ENCODE results near the gene KAT14. TPM values are rescaled to one million over a fixed set of nuclear protein-coding genes. Genes with fewer than 3 reads are reported as not detected.
"Not testable (repeated sequence)": the region's sequence is repeated elsewhere in the genome, so short reads cannot be mapped to it uniquely, and the experiment has no call there.

Gene KAT14
- total and polyA plus RNA-seq, 4 donors, result 4.7 to 11.8 (median 6.7) TPM

GRCh38 chr20:18218280-18218679 lies 80.6 kb downstream of the KAT14 start:
- no peak for ATAC-seq (ENCODE audit: low FRiP score)
- Histone ChIP-seq H3K27ac (ENCODE audit: low read depth in 1 of 2, low read length in 2 of 2) (no peak overlapping the region), H3K4me1 (ENCODE audit: control insufficient read depth in 1 of 2, insufficient read depth in 2 of 2, low read length in 2 of 2) (no peaks in the 10 kb centered on the region), H3K9me3 (ENCODE audit: control insufficient read depth, low read length) (no peaks in the 10 kb centered on the region), H3K36me3 (ENCODE audit: control insufficient read depth in 1 of 2, insufficient read depth in 2 of 2, low read length in 1 of 2) (no peaks in the 10 kb centered on the region), H3K27me3 (ENCODE audit: control insufficient read depth in 1 of 2, insufficient read depth in 2 of 2, low read length in 1 of 2) (no peaks in the 10 kb centered on the region), H3K4me3 (ENCODE audit: low read length in 2 of 2) (no peak overlapping the region)
- WGBS, 2 donors, result 79% methylated on average over 6 of the region's 6 CpGs
- intact Hi-C loops (cut with DNase I), result no loop called here
- DNase-seq, result no peak

- ATAC-seq (ENCODE audit: low FRiP score) (no peak), DNase-seq (no peak)
- intact Hi-C loops (cut with DNase I), result no loop called here
- H3K4me1 ChIP-seq (ENCODE audit: control insufficient read depth in 1 of 2, insufficient read depth in 2 of 2, low read length in 2 of 2), result peaks cover 2 to 3% of the 10 kb centered on the region in 2 donors
- 75% methylated on average over 5 of the region's 5 CpGs for WGBS, 2 donors
- no peak overlapping the region for H3K27ac ChIP-seq (ENCODE audit: low read depth in 1 of 2, low read length in 2 of 2)
- no peak overlapping the region for H3K4me3 ChIP-seq (ENCODE audit: low read length in 2 of 2)
- H3K36me3 ChIP-seq (ENCODE audit: control insufficient read depth in 1 of 2, insufficient read depth in 2 of 2, low read length in 1 of 2), result no peaks in the 10 kb centered on the region
- H3K27me3 ChIP-seq (ENCODE audit: control insufficient read depth in 1 of 2, insufficient read depth in 2 of 2, low read length in 1 of 2), result no peaks in the 10 kb centered on the region
- H3K9me3 ChIP-seq (ENCODE audit: control insufficient read depth, low read length), result no peaks in the 10 kb centered on the region
Measured at GRCh38 chr20:18223409-18223808, 85.7 kb downstream of the KAT14 start.

GRCh38 chr20:18224968-18225568 lies 87.4 kb downstream of the KAT14 start:
- H3K9me3 ChIP-seq (ENCODE audit: control insufficient read depth, low read length), result no peaks in the 10 kb centered on the region
- H3K36me3 ChIP-seq (ENCODE audit: control insufficient read depth in 1 of 2, insufficient read depth in 2 of 2, low read length in 1 of 2), result no peaks in the 10 kb centered on the region
- peak overlapping the region in 1 of 2 donors; percentile 42 for H3K27ac ChIP-seq (ENCODE audit: low read depth in 1 of 2, low read length in 2 of 2)
- DNase-seq (peak in 1 of 2 donors; percentile 48), ATAC-seq (ENCODE audit: low FRiP score) (peak; percentile 74)
- peaks cover 2 to 3% of the 10 kb centered on the region in 2 donors for H3K4me1 ChIP-seq (ENCODE audit: control insufficient read depth in 1 of 2, insufficient read depth in 2 of 2, low read length in 2 of 2)
- peak overlapping the region in 1 of 2 donors; percentile 11 for H3K4me3 ChIP-seq (ENCODE audit: low read length in 2 of 2)
- intact Hi-C loops (cut with DNase I), result no loop called here
- WGBS, 2 donors, result 1 to 4% methylated on average over 9 of the region's 9 CpGs
- H3K27me3 ChIP-seq (ENCODE audit: control insufficient read depth in 1 of 2, insufficient read depth in 2 of 2, low read length in 1 of 2), result no peaks in the 10 kb centered on the region

GRCh38 chr20:18225632-18226031 lies 88.0 kb downstream of the KAT14 start:
- DNase-seq, result no peak
- H3K36me3 ChIP-seq (ENCODE audit: control insufficient read depth in 1 of 2, insufficient read depth in 2 of 2, low read length in 1 of 2), result no peaks in the 10 kb centered on the region
- no peak for ATAC-seq (ENCODE audit: low FRiP score)
- H3K4me1 ChIP-seq (ENCODE audit: control insufficient read depth in 1 of 2, insufficient read depth in 2 of 2, low read length in 2 of 2), result peaks cover 2 to 3% of the 10 kb centered on the region in 2 donors
- WGBS, 2 donors, result 3 to 7% methylated on average over 4 of the region's 4 CpGs
- no peaks in the 10 kb centered on the region for H3K9me3 ChIP-seq (ENCODE audit: control insufficient read depth, low read length)
- H3K27me3 ChIP-seq (ENCODE audit: control insufficient read depth in 1 of 2, insufficient read depth in 2 of 2, low read length in 1 of 2), result no peaks in the 10 kb centered on the region
- intact Hi-C loops (cut with DNase I), result no loop called here
- peak overlapping the region in 1 of 2 donors; percentile 42 for H3K27ac ChIP-seq (ENCODE audit: low read depth in 1 of 2, low read length in 2 of 2)
- no peak overlapping the region for H3K4me3 ChIP-seq (ENCODE audit: low read length in 2 of 2)

- H3K27me3 ChIP-seq (ENCODE audit: control insufficient read depth in 1 of 2, insufficient read depth in 2 of 2, low read length in 1 of 2); intact Hi-C loops (cut with DNase I); ATAC-seq (ENCODE audit: low FRiP score); DNase-seq; H3K27ac ChIP-seq (ENCODE audit: low read depth in 1 of 2, low read length in 2 of 2); H3K4me3 ChIP-seq (ENCODE audit: low read length in 2 of 2); H3K4me1 ChIP-seq (ENCODE audit: control insufficient read depth in 1 of 2, insufficient read depth in 2 of 2, low read length in 2 of 2); H3K9me3 ChIP-seq (ENCODE audit: control insufficient read depth, low read length); H3K36me3 ChIP-seq (ENCODE audit: control insufficient read depth in 1 of 2, insufficient read depth in 2 of 2, low read length in 1 of 2): not testable (repeated sequence)
- 93% methylated on average over 17 to 28 of the region's 28 CpGs for WGBS, 2 donors
Measured at GRCh38 chr20:18226741-18227140, 89.1 kb downstream of the KAT14 start.

GRCh38 chr20:18233408-18233943 lies 95.8 kb downstream of the KAT14 start:
- Histone ChIP-seq H3K27me3 (ENCODE audit: control insufficient read depth in 1 of 2, insufficient read depth in 2 of 2, low read length in 1 of 2) (no peaks in the 10 kb centered on the region), H3K9me3 (ENCODE audit: control insufficient read depth, low read length) (no peaks in the 10 kb centered on the region), H3K4me3 (ENCODE audit: low read length in 2 of 2) (no peak overlapping the region), H3K36me3 (ENCODE audit: control insufficient read depth in 1 of 2, insufficient read depth in 2 of 2, low read length in 1 of 2) (no peaks in the 10 kb centered on the region), H3K4me1 (ENCODE audit: control insufficient read depth in 1 of 2, insufficient read depth in 2 of 2, low read length in 2 of 2) (no peaks in the 10 kb centered on the region), H3K27ac (ENCODE audit: low read depth in 1 of 2, low read length in 2 of 2) (no peak overlapping the region)
- no peak for ATAC-seq (ENCODE audit: low FRiP score)
- no peak for DNase-seq
- intact Hi-C loops (cut with DNase I), result no loop called here
- WGBS, 2 donors, result 55 to 58% methylated on average over 3 of the region's 3 CpGs

Other genes with a start within 250 kb of the KAT14 start
- gene SNX5, start 169.1 kb upstream of the KAT14 start, total RNA-seq, result 10 to 100 TPM; 51.2 to 70.9 TPM
- 10 to 100 TPM; 56.1 to 62.5 TPM for gene SNX5, start 169.1 kb upstream of the KAT14 start, polyA plus RNA-seq
- gene MGME1, start 168.8 kb upstream of the KAT14 start, total RNA-seq, result 10 to 100 TPM; 10.8 to 14.7 TPM
- gene MGME1, start 168.8 kb upstream of the KAT14 start, polyA plus RNA-seq, result 10 to 100 TPM in 1 of 2 donors, 1 to 10 TPM in 1; 8.8 to 13.4 TPM
- not detected for gene OVOL2, start 79.9 kb upstream of the KAT14 start, total RNA-seq
- 1 to 10 TPM in 1 of 2 donors, under 1 TPM in 1; 0.08 to 3.1 TPM for gene OVOL2, start 79.9 kb upstream of the KAT14 start, polyA plus RNA-seq
- 10 to 100 TPM in 1 of 2 donors, 1 to 10 TPM in 1; 8.0 to 10.6 TPM for gene PET117, start within 50 bp of the KAT14 start, total RNA-seq
- 10 to 100 TPM in 1 of 2 donors, 1 to 10 TPM in 1; 7.6 to 19.4 TPM for gene PET117, start within 50 bp of the KAT14 start, polyA plus RNA-seq
- gene ZNF133, start 150.7 kb downstream of the KAT14 start, total RNA-seq, result 10 to 100 TPM; 11.9 to 19.0 TPM
- 10 to 100 TPM; 12.8 to 31.4 TPM for gene ZNF133, start 150.7 kb downstream of the KAT14 start, polyA plus RNA-seq

Data from aorta (tissue), 5 donors.